IMR-90 (cell line): ENCODE data around the gene TEK. TPM values are rescaled to one million over a fixed set of nuclear protein-coding genes. Genes with fewer than 3 reads are reported as not detected.
"Not testable (repeated sequence)": the region's sequence is repeated elsewhere in the genome, so short reads cannot be mapped to it uniquely, and the experiment has no call there.

Experiments
- ATAC-seq: fragments of 200-7000 bp; cut with Tn5 transposase; 2 replicates; pipeline ENCODE4 v1.9.1; 2020; ENCODE audit warnings: low read depth, mild to moderate bottlenecking, moderate library complexity
- BruUV-seq: library from RNA; stranded (reverse); fragments of 400-500 nt; replicated peaks from 2 replicates; lab custom pipeline; 2021; lab: Mats Ljungman, UMichigan
- CTCF ChIA-PET: fragments of 300-600 bp; formaldehyde crosslinking; extraction: SDS; loops from one replicate; lab custom pipeline; 2021; ENCODE audit warnings: antibody characterized with exemption; lab: Yijun Ruan, JAX
- POLR2A ChIA-PET: fragments of 300-600 bp; sonication (Branson Sonifier 250); formaldehyde crosslinking; loops from one replicate; lab custom pipeline; 2022; ENCODE audit warnings: antibody characterized with exemption; ENCODE audit not compliant: unreplicated experiment; lab: Charles Lee
- DNase-seq: peaks from one replicate; pipeline ENCODE4 v3.0.0; 2013
- H2AFZ ChIP-seq: replicated peaks from 2 replicates; pipeline ENCODE3; 2013; ENCODE audit warnings: low read length, mild to moderate bottlenecking; ENCODE audit not compliant: poor library complexity
- H2AK5ac ChIP-seq: 2 replicates; pipeline ENCODE4 v1.6.1; 2013; ENCODE audit warnings: low read depth, low read length, inconsistent platforms
- H2AK9ac ChIP-seq: replicated peaks from 2 replicates; pipeline ENCODE3; 2013; ENCODE audit warnings: mild to moderate bottlenecking, low read depth, low read length, moderate library complexity; ENCODE audit not compliant: poor library complexity
- H2BK120ac ChIP-seq: 2 replicates; pipeline ENCODE4 v1.6.1; 2013; ENCODE audit warnings: low read depth, low read length, inconsistent platforms
- H2BK15ac ChIP-seq: 3 replicates; pipeline ENCODE4 v1.6.1; 2013; ENCODE audit warnings: low read depth, low read length, inconsistent platforms
- H2BK20ac ChIP-seq: 2 replicates; pipeline ENCODE4 v1.6.1; 2013; ENCODE audit warnings: low read depth, mild to moderate bottlenecking, inconsistent platforms, low read length, moderate library complexity
- H2BK5ac ChIP-seq: 2 replicates; pipeline ENCODE4 v1.6.1; 2013; ENCODE audit warnings: mild to moderate bottlenecking, low read depth, low read length, inconsistent platforms; ENCODE audit not compliant: poor library complexity, severe bottlenecking
- H3K14ac ChIP-seq: replicated peaks from 2 replicates; pipeline ENCODE4 v1.6.1; 2013; ENCODE audit warnings: low read depth, low read length, inconsistent platforms
- H3K18ac ChIP-seq: 2 replicates; pipeline ENCODE4 v1.6.1; 2013; ENCODE audit warnings: low read depth, low read length, control low read depth
- H3K23ac ChIP-seq: 2 replicates; pipeline ENCODE4 v1.6.1; 2013; ENCODE audit warnings: low read depth, low read length, inconsistent platforms
- H3K27ac ChIP-seq: 2 replicates; pipeline ENCODE4 v1.5.1; 2013; ENCODE audit warnings: mild to moderate bottlenecking, control low read depth, low read length; ENCODE audit not compliant: insufficient read depth
- H3K27me3 ChIP-seq: 2 replicates; pipeline ENCODE4 v1.6.1; 2013; ENCODE audit warnings: low read length; ENCODE audit not compliant: control insufficient read depth, insufficient read depth
- H3K36me3 ChIP-seq: 2 replicates; pipeline ENCODE4 v1.6.1; 2013; ENCODE audit warnings: low read length, mixed read lengths; ENCODE audit not compliant: control insufficient read depth, insufficient read depth
- H3K4ac ChIP-seq: 2 replicates; pipeline ENCODE4 v1.6.1; 2013; ENCODE audit warnings: low read depth, low read length, inconsistent platforms
- H3K4me1 ChIP-seq: 2 replicates; pipeline ENCODE4 v1.6.1; 2013; ENCODE audit warnings: low read length, mixed read lengths; ENCODE audit not compliant: control insufficient read depth, insufficient read depth
- H3K4me2 ChIP-seq: 2 replicates; pipeline ENCODE4 v1.6.1; 2013; ENCODE audit warnings: low read depth, mild to moderate bottlenecking, control low read depth, low read length, moderate library complexity
- H3K4me3 ChIP-seq: 2 replicates; pipeline ENCODE4 v1.5.1; 2013; ENCODE audit warnings: low read depth, mild to moderate bottlenecking, control low read depth, low read length, moderate library complexity; ENCODE audit not compliant: insufficient read depth
- H3K56ac ChIP-seq: 2 replicates; pipeline ENCODE4 v1.6.1; 2013; ENCODE audit warnings: low read length, inconsistent platforms; ENCODE audit not compliant: insufficient read depth; ENCODE audit errors: extremely low read depth
- H3K79me1 ChIP-seq, 2 experiments: 2 replicates each; pipeline ENCODE4 v1.6.1; 2013; ENCODE audit warnings: low read length in 2 of 2, inconsistent platforms in 1 of 2, low read depth in 1 of 2
- H3K9ac ChIP-seq: 2 replicates; pipeline ENCODE4 v1.6.1; 2013; ENCODE audit warnings: low read depth, low read length, control low read depth
- H3K9me1 ChIP-seq: 2 replicates; pipeline ENCODE4 v1.6.1; 2013; ENCODE audit warnings: low read length, inconsistent platforms; ENCODE audit not compliant: insufficient read depth
- H3K9me3 ChIP-seq: 2 replicates; pipeline ENCODE4 v1.6.1; 2013; ENCODE audit warnings: low read length; ENCODE audit not compliant: control insufficient read depth, insufficient read depth
- H4K20me1 ChIP-seq: 2 replicates; pipeline ENCODE4 v1.6.1; 2013; ENCODE audit warnings: low read length, inconsistent platforms; ENCODE audit not compliant: insufficient read depth
- H4K5ac ChIP-seq: 2 replicates; pipeline ENCODE4 v1.6.1; 2013; ENCODE audit warnings: mild to moderate bottlenecking, low read depth, low read length, control low read depth
- H4K8ac ChIP-seq, 2 experiments: 2 replicates each; pipeline ENCODE4 v1.6.1; 2013; ENCODE audit warnings: low read depth in 2 of 2, low read length in 2 of 2, control low read depth in 1 of 2, inconsistent platforms in 1 of 2
- H4K91ac ChIP-seq: 2 replicates; pipeline ENCODE4 v1.6.1; 2013; ENCODE audit warnings: low read depth, low read length, inconsistent platforms; ENCODE audit not compliant: insufficient read depth
- WGBS, 2 experiments: methylation state at CpG; one replicate each; pipeline versions ENCODE4 v1.1.5 to v1.1.7; 2013; ENCODE audit warnings: missing lambda C conversion rate in 2 of 2; ENCODE audit not compliant: insufficient read length in 1 of 2; ENCODE audit errors: extremely low coverage in 2 of 2; 5-methylcytosine and 5-hydroxymethylcytosine counted together
- dilution Hi-C: fragments of 300-500 bp; cut with HindIII; formaldehyde crosslinking; loops from one replicate; pipeline ENCODE4 v1.14.3; 2018; ENCODE audit warnings: low sequenced_read_pairs; ENCODE audit not compliant: unreplicated experiment
- in situ Hi-C: fragments of 300-500 bp; cut with MboI; formaldehyde crosslinking; loops from 3 replicates; pipeline ENCODE4 v1.14.3; 2019; ENCODE audit warnings: low sequenced_read_pairs, inconsistent platforms, mixed read lengths
- intact Hi-C: fragments of 100-400 bp; cut with micrococcal nuclease; formaldehyde crosslinking; loops from 2 replicates; pipeline ENCODE4 v1.10.0; 2022
- polyA plus RNA-seq, 3 experiments: library from polyadenylated mRNA; depleted of rRNA; stranded (reverse); fragments of >200 nt; gene quantifications; 2 replicates each; pipeline ENCODE4 v1.2.3, GENCODE V29; 2012; ENCODE audit warnings: low replicate concordance in 1 of 3
- total RNA-seq: library from RNA; depleted of rRNA; stranded (reverse); fragments of >200 nt; gene quantifications from 2 replicates; pipeline ENCODE4 v1.2.3, GENCODE V29; 2012

The TEK gene
- total and polyA plus RNA-seq, 2 of the 4 experiments (the other 2 are of a cell fraction), result 6.3 to 11.7 TPM

- ATAC-seq, H3K9me3 ChIP-seq, H3K4me2 ChIP-seq, in situ Hi-C loops, H2BK120ac ChIP-seq, dilution Hi-C loops, H3K56ac ChIP-seq, H2AK5ac ChIP-seq, CTCF ChIA-PET, H2AK9ac ChIP-seq, H3K27me3 ChIP-seq, H4K91ac ChIP-seq, H2AFZ ChIP-seq, H3K18ac ChIP-seq, H3K9me1 ChIP-seq, H4K20me1 ChIP-seq, H3K23ac ChIP-seq, H3K14ac ChIP-seq, H2BK5ac ChIP-seq, H3K4me1 ChIP-seq, H4K5ac ChIP-seq, H4K8ac ChIP-seq, H3K4me3 ChIP-seq, H3K27ac ChIP-seq, intact Hi-C loops, DNase-seq, H2BK20ac ChIP-seq, H3K4ac ChIP-seq, BruUV-seq, H3K79me1 ChIP-seq, POLR2A ChIA-PET, H2BK15ac ChIP-seq, H3K36me3 ChIP-seq, H3K9ac ChIP-seq: not testable (repeated sequence)
- 80% methylated on average over 4 of the region's 12 CpGs; no CpG with 5 or more reads in 1 of the 2 experiments for WGBS, 2 experiments
These were observed 130.6 kb downstream of the TEK start for GRCh38 chr9:27239648-27240047.
